Right ventricle myocardium superior (tissue), 1 donor: ENCODE measurements around the gene ZSWIM5. TPM values are rescaled to one million over a fixed set of nuclear protein-coding genes. Genes with fewer than 3 reads are reported as not detected.
"Not testable (repeated sequence)": the region's sequence is repeated elsewhere in the genome, so short reads cannot be mapped to it uniquely, and the experiment has no call there.

ENCODE experiments used
- ATAC-seq: fragments of 200-7000 bp; cut with Tn5 transposase; one replicate; pipeline ENCODE4 v1.9.1; 2020; ENCODE audit warnings: mild to moderate bottlenecking; ENCODE audit not compliant: poor library complexity
- DNase-seq: peaks from one replicate; pipeline ENCODE4 v3.0.0-alpha.2; 2020
- intact Hi-C: fragments of 100-400 bp; cut with DNase I; formaldehyde crosslinking; loops from one replicate; pipeline ENCODE4 v1.11.2; 2022
- long read RNA-seq: library from polyadenylated mRNA; unstranded; transcript quantifications from one replicate; pipeline ENCODE4 v2.0.0, GENCODE V29; 2021
- total RNA-seq: library from RNA; stranded (reverse); fragmentation: NEBNext Ultra II Directional; extraction: Animal tissue kit (Norgen Biotek cat#: 25700); gene quantifications from one replicate; pipeline ENCODE4 v1.2.1, GENCODE V29; 2021
- donor health status: DM: no; HTN: yes; CAD: no; lungs with severe emphysema.

Gene ZSWIM5
- total RNA-seq: 0.81 TPM
- long read RNA-seq, partial matches to known transcripts: 1 of 2 reads
- long read RNA-seq, other reads (novel, unspliced or antisense): 1 of 2 reads

- intact Hi-C loops: no loop called here
- DNase-seq (peak; percentile 82), ATAC-seq (peak; percentile 98)
Observed at GRCh38 chr1:45205910-45206721, at the start of gene ZSWIM5. Gene ZSWIM5, minus strand, starts transcription at chr1:45206605. Its CDS starts 255 bp downstream, at chr1:45206350.

DNA sequence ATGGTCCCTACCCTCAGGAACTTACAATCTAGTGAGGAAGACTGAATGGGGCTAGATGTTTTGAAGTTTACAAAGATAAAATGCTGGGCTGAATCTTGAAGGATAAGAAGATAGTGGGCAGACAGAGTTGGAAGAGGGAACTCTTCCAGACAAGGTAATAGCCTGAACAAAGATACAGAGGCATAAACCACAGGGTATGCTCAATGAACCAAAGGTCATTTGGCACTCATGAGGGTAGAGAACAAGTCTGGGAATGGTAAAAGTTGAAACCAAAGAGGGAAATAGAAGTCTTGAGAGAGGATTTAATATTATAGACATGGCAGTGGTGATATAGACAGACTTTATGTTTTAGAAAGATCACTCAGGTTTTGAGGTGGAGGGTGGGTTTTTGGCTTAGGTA, 48.1 kb upstream of the ZSWIM5 start:
- intact Hi-C loops: no loop called here
- DNase-seq: no peak
- no peak for ATAC-seq

DNA sequence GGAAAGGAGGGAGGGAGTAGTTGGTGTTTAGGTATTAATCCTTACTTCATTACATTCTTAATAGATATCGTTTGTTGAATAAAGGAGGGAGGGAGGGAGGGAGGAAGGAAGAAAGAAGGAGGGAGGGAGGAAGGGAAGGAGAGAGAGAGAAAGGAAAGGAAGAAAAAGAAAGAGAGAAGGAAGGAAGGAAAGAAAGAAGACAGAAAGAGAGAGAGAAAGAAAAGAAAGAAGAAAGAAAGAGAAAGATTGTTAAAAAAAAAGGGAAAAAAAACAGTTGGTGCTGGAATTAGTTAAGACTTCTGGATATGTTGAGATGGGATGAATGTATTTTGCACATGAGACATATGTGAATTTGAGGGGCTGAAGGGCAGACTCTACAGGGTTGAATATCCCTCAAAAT, 44.1 kb upstream of the ZSWIM5 start:
- DNase-seq (no peak), ATAC-seq (no peak)
- intact Hi-C loops: no loop called here

DNA sequence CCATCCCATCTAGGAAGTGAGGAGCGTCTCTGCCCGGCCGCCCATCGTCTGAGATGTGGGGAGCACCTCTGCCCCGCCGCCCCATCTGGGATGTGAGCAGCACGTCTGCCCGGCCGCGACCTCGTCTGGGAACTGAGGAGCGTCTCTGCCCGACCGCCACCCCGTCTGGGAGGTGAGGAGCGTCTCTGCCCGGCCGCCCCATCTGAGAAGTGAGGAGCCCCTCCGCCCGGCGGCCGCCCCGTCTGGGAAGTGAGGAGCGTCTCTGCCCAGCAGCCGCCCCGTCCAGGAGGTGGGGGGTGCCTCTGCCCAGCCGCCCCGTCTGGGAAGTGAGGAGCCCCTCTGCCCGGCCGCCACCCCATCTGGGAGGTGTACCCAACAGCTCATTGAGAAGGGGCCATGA, 41.6 kb upstream of the ZSWIM5 start:
- intact Hi-C loops, ATAC-seq, DNase-seq: not testable (repeated sequence)

GRCh38 chr1:45246760-45247159, 40.4 kb upstream of the ZSWIM5 start:
- no peak for DNase-seq
- intact Hi-C loops: no loop called here
- no peak for ATAC-seq

GRCh38 chr1:45246359-45246758, 40.0 kb upstream of the ZSWIM5 start:
- ATAC-seq, intact Hi-C loops, DNase-seq: not testable (repeated sequence)

- DNase-seq (no peak), ATAC-seq (no peak)
- intact Hi-C loops: no loop called here
Observed at GRCh38 chr1:45244660-45245059, 38.3 kb upstream of the ZSWIM5 start.

GRCh38 chr1:45243476-45244343, 37.3 kb upstream of the ZSWIM5 start:
- intact Hi-C loops: no loop called here
- no peak for DNase-seq

GRCh38 chr1:45238846-45239245, 32.4 kb upstream of the ZSWIM5 start:
- intact Hi-C loops: no loop called here
- DNase-seq: no peak
- no peak for ATAC-seq

More at GRCh38 chr1:45243476-45244343, 37.3 kb upstream of the ZSWIM5 start:
- ATAC-seq: no peak

DNA sequence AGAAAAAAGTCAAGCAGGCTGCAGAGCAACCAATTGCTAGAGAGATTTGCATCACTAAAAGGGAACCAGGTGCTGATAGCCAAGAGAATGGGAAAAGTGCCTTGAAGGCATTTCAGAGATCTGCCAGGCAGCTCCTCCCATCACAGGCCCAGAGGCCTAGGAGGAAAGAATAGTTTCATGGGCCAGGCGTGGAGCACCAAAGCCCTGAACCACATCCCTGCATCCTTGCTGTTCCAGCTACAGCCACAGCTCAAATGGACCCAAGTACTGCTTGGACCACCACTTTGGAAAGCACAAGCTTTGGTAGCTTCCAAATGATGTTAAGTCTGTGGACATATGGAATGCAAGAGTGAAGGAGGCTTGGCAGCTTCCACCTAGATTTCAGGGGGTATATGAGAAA, 29.7 kb upstream of the ZSWIM5 start:
- intact Hi-C loops: no loop called here
- ATAC-seq (no peak), DNase-seq (no peak)

GRCh38 chr1:45230537-45230936, 24.1 kb upstream of the ZSWIM5 start:
- intact Hi-C loops: no loop called here
- ATAC-seq: no peak
- DNase-seq: no peak

GRCh38 chr1:45225598-45225997, 19.2 kb upstream of the ZSWIM5 start:
- intact Hi-C loops: no loop called here
- ATAC-seq: no peak
- no peak for DNase-seq

GRCh38 chr1:45223710-45224109, 17.3 kb upstream of the ZSWIM5 start:
- ATAC-seq, DNase-seq, intact Hi-C loops: not testable (repeated sequence)

GRCh38 chr1:45221716-45222115, 15.3 kb upstream of the ZSWIM5 start:
- ATAC-seq: no peak
- no peak for DNase-seq
- intact Hi-C loops: no loop called here

GRCh38 chr1:45216861-45217260, 10.5 kb upstream of the ZSWIM5 start:
- DNase-seq (no peak), ATAC-seq (no peak)
- intact Hi-C loops: no loop called here

DNA sequence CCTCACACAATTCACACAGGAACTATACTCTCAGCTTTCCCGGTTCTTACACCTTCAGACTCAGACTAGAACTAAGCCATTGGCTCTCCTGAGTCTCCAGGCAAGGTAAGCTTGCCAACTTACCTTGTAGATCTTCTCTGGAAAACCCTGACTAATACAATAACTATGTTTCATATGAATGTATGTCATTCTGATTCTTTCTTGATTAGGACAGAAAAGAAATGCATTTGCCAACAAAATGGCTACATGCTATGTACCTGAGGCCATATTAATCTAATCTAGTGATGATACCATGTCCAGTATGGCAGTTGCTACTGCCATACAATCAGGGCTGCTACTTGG, 9.8 kb upstream of the ZSWIM5 start:
- intact Hi-C loops: no loop called here
- DNase-seq: no peak

GRCh38 chr1:45215485-45216199, 9.2 kb upstream of the ZSWIM5 start:
- intact Hi-C loops: no loop called here
- ATAC-seq: no peak

More for the DNA sequence above, 9.8 kb upstream of the ZSWIM5 start:
- ATAC-seq: no peak

GRCh38 chr1:45213892-45214291, 7.5 kb upstream of the ZSWIM5 start:
- ATAC-seq (no peak), DNase-seq (no peak)
- intact Hi-C loops: no loop called here

More at GRCh38 chr1:45215485-45216199, 9.2 kb upstream of the ZSWIM5 start:
- no peak for DNase-seq

GRCh38 chr1:45211076-45211475, 4.7 kb upstream of the ZSWIM5 start:
- ATAC-seq (no peak), DNase-seq (no peak)
- intact Hi-C loops: no loop called here
